ENCODE results near the gene SLC25A30.

Gene SLC25A30

DNA sequence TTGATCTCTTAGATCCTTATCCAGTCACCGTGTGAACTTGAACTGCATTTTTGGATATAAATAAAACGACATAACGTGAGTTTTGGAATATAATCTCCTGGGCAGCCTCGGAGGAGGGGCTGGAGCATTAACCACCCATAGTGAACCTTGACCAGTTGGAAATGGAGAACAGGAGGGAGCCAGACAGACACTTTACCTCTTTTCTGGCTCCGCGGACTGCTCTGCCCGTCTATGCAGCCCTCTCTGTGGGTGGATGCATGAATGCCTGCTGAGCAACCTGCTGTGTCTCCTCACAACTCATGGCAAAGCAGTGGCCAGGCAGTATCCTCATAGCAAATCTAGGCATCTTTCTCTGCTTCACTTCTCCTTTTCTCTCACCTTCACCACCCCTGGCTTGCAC, 36.0 kb upstream of the SLC25A30 start:
- ChIA-PET POLR2A (no interaction called here), CTCF (no interaction called here)
- DNase-seq (ENCODE audit: extremely low spot score), result no peak
- TF ChIP-seq, protein P1, sequence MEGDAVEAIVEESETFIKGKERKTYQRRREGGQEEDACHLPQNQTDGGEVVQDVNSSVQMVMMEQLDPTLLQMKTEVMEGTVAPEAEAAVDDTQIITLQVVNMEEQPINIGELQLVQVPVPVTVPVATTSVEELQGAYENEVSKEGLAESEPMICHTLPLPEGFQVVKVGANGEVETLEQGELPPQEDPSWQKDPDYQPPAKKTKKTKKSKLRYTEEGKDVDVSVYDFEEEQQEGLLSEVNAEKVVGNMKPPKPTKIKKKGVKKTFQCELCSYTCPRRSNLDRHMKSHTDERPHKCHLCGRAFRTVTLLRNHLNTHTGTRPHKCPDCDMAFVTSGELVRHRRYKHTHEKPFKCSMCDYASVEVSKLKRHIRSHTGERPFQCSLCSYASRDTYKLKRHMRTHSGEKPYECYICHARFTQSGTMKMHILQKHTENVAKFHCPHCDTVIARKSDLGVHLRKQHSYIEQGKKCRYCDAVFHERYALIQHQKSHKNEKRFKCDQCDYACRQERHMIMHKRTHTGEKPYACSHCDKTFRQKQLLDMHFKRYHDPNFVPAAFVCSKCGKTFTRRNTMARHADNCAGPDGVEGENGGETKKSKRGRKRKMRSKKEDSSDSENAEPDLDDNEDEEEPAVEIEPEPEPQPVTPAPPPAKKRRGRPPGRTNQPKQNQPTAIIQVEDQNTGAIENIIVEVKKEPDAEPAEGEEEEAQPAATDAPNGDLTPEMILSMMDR (IDR thresholded peaks at IDR 0.05; ENCODE audit: control extremely low read depth, extremely low read depth, low read depth, missing control alignments), result no peak

DNA sequence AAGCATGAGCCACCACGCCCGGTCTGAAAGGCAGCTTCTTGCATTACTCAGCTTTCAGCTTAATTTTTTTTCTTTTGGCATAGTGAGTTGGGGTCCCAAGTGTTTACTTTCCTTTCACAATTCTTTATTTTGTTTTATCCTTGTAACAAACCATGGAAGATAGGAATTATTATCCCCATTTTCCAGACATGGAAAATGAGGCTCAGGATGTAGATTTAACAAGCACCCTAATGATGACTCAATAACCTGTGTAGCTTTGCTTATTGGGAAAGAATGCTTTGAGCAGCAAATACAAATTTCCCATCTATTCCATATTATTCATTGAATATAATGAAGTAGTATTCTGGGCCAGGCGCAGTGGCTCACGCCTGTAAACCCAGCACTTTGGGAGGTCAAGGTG, 33.1 kb upstream of the SLC25A30 start:
- POLR2A ChIA-PET, result no interaction called here
- TF ChIP-seq, protein P1 (IDR thresholded peaks at IDR 0.05; ENCODE audit: control extremely low read depth, extremely low read depth, low read depth, missing control alignments), result no peak
- CTCF ChIA-PET, result interaction anchor here (1.0 to 1.9 kb wide), 3 partner anchors 10 to 80 kb away, joined by 3 to 8 read pairs (median 5); no protein-coding TSS in a partner anchor
- no peak for DNase-seq (ENCODE audit: extremely low spot score)

DNA sequence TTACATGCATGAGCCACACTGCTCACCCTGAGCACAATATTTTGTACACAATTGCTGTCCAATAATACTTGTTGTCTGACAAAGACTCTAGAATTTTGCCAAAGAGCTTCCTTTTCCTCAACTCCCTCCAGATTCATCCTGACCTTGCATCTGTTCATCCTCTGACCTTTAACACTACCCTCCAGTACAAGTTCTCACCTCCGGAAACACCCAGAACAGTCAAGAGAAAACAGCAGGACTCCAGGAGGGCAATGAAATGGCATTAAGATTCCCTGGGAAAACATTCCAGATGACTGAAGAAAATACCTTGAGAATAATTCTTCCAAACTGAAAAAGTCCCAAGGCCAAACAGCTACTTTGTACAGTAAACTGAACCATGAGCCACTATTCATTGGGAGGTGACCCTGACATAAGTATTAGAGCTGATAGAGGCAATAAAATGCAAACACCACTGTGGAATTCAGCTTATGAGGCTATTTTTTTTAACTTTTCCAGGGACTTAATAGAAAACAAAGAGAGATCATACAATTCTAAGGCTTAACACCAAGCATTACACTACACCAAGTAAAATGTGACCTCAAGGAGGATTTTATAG, 30.9 kb upstream of the SLC25A30 start:
- DNase-seq (ENCODE audit: extremely low spot score), result no peak
- POLR2A ChIA-PET, result no interaction called here
- CTCF ChIA-PET, result interaction anchor here (1.3 to 1.5 kb wide), 2 partner anchors 15 to 26 kb away, joined by 3 to 4 read pairs; no protein-coding TSS in a partner anchor
- TF ChIP-seq, protein P1 (IDR thresholded peaks at IDR 0.05; ENCODE audit: control extremely low read depth, extremely low read depth, low read depth, missing control alignments), result no peak

DNA sequence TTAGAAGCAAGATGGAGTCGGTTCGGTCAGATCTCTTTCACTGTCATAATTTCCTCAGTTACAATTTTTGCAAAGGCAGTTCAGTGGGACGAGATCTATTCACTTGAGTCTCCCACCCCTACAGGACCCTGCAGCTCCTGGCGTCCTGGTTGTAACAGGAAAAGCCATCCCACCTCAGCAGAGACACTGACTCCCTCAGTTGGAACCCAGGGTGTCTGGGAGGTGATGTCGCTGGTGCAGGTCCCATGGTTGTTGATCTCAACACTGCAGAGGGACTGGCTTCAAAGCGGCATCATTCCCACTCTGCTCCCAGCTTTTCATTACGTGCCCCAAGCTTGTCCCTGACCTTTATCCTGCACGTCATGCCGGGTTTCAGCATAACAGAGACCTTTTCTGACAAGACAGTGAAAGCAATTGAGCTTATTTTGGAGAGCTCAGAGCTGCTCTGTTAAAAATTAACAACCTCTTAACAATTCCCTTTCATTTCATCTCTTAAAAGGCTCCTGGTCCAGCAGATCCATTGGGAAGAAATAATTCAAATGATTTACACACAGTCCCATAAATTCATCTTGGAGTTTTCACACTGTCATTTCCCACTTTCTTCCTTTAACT, 29.0 kb upstream of the SLC25A30 start:
- ChIA-PET POLR2A (no interaction called here), CTCF (no interaction called here)
- no peak for DNase-seq (ENCODE audit: extremely low spot score)
- TF ChIP-seq, protein P1 (IDR thresholded peaks at IDR 0.05; ENCODE audit: control extremely low read depth, extremely low read depth, low read depth, missing control alignments), result no peak

DNA sequence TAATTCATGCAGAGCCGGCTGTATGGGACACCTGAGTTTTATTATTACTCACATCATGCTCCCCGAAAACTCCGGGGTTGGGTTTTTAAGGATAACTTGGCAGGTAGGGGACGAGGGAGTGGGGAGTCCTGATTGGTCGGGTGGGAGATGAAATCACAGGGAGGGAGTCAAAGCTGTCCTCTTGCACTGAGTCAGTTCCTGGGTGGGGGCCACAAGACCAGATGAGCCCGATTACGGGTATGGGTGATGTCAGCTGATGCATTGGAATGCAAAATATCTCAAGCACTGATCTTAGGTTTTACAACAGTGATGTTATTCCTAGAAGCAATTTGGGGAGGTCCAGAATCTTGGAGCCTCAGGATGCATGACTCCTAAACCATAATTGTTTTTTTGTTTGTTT, 28.0 kb upstream of the SLC25A30 start:
- TF ChIP-seq, protein P1 (IDR thresholded peaks at IDR 0.05; ENCODE audit: control extremely low read depth, extremely low read depth, low read depth, missing control alignments), result no peak
- POLR2A ChIA-PET, result no interaction called here
- CTCF ChIA-PET, result no interaction called here
- DNase-seq (ENCODE audit: extremely low spot score), result no peak

DNA sequence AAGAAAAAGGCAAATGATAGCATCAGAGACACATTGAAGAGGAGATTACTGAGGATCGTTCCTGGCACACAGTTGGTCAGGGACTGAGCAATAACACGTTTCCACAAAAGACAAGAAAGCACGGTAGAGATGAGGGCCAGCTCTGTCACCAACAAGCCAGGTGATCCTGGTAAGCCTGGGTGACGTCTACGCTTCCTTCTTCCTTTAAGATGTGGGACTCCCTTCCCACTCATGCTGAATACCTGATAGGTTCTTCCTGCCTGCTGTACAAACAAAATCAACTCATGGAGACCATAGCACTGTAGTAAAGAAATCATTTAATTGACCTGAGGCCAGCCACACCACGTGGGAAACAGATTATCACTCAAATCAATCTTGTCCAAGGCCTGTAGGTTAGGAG, 26.9 kb upstream of the SLC25A30 start:
- ChIA-PET CTCF (no interaction called here), POLR2A (no interaction called here)
- TF ChIP-seq, protein P1 (IDR thresholded peaks at IDR 0.05; ENCODE audit: control extremely low read depth, extremely low read depth, low read depth, missing control alignments), result no peak
- no peak for DNase-seq (ENCODE audit: extremely low spot score)

Data from GM10248 (cell line).